NCI-H2196 (cell line): Measurements from ENCODE around the gene TENT4B.
"Not testable (repeated sequence)": the region's sequence is repeated elsewhere in the genome, so short reads cannot be mapped to it uniquely, and the experiment has no call there.

Experiments used
- DNase-seq: peaks from one replicate; lab custom pipeline; 2025; ENCODE audit not compliant: unreplicated experiment; lab: John Stamatoyannopoulos, UW

Gene TENT4B

GRCh38 chr16:50152807-50153595 lies at the start of gene TENT4B:
Gene TENT4B, plus strand, starts transcription at chr16:50153306. Its CDS starts 316 bp downstream, at chr16:50153622.
- peak; percentile 53 for DNase-seq

GRCh38 chr16:50103764-50104163 lies 49.3 kb upstream of the TENT4B start:
- DNase-seq = no peak

- DNase-seq = no peak
Measured at GRCh38 chr16:50114357-50115129, 38.6 kb upstream of the TENT4B start.

DNA sequence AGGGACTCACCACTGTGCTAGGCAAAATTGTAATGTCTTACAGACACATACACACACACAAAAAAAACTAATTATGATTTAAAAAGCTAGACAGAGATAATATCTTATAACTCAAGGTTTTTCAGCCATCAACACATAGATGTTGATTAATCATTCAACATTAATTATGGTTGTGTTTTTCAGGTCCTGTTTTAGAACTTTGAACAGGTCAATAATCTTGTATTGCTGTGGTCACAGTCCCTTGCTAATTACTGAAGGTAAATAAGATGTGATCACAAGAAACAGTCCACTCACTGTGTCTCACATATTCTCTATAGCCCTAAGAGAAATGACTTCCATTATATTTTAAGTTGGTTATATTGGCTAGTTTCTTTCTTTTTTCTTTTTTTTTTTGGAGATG lies 32.4 kb upstream of the TENT4B start:
- no peak for DNase-seq

DNA sequence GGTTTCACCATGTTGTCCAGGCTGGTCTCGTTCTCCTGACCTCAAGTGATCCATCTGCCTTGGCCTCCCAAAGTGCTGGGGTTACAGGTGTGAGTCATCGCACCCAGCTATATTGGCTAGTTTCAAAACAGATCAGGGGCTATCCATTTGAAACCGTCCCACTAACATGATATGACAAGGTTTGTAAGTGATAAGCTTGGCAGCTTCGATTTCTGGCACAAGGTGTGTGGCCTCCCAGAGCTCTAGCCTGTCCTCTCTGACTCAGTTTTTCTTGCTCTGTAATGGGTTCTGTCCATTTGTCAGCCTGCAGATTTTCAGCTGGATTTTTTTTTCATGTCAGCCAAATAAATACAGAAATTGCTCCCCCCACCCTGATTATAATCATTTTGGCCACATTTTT lies 31.8 kb upstream of the TENT4B start:
- DNase-seq = no peak

GRCh38 chr16:50121721-50122445 lies 31.2 kb upstream of the TENT4B start:
- DNase-seq = peak; percentile 52

DNA sequence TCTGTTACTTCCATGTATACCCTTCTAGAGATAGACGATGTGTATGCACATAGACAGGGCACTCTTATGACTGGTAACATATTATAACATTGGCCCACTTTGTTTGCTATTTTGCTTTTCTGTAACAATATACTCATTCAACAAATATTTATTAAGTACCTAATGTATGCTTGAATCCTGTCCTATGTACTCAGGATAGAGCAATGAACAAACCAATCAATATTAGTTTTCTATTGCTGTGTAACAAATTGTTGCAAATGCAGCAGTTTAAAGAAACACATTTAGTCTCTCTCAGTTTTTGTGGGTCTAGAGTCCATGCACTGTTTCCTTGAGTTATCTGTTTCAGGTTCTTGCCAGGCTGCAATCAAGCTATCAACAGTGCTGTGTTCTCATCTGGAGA lies 29.7 kb upstream of the TENT4B start:
- DNase-seq = no peak

DNA sequence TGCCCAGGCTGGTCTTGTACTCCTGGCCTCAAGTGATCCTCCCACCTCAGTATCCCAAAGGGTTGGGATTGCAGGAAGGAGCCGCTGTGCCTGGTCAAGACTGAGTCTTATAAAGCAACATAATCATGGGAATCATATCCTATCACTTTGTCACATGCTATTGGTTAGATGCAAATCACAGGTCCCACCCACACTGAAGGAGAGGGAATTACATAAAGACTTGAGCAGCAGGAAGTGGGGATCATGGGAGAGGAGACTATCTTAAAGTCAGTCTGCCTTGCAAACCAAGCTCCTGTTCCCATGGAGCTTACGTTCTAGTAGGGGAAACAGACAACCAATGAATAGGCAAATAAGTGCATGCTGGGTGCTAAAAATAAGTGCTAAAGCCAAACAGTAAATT lies 28.3 kb upstream of the TENT4B start:
- DNase-seq = no peak

DNA sequence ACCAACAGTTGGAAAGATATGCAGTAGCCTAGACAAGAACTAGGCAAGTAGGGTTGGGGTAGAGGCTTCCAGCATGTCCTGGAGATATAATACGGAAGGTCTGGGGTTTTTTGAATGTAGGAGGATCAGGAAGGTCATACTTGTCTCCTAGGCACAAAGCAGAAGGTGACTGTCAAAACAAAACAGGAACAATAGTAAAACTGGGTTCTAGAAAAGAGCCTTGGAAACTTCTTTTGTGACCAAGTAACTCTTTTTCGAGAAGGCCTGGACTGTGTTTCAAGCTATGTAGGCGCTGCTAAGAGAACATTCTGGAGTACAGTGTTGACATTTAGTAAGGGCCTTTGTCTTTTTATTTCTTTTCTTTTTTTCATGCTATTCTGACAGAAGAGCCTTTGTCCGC lies 26.9 kb upstream of the TENT4B start:
- no peak for DNase-seq

DNA sequence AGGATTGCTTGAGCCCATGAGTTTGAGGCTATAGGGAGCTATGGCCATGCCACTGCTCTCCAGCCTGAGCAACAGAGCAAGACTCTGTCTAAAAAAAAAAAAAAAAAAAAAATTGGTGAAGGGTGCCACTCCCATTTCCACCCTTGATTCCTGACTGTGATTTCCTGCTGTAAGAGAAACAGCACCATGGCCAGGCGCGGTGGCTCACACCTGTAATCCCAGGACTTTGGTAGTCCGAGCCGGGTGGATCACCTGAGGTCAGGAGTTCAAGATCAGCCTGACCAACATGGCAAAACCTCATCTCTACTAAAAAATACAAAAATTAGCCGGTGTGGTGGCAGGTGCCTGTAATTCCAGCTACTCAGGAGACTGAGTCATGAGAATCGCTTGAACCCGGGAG lies 20.5 kb upstream of the TENT4B start:
- not testable (repeated sequence) for DNase-seq

GRCh38 chr16:50133214-50133613 lies 19.9 kb upstream of the TENT4B start:
- no peak for DNase-seq

- DNase-seq = no peak
Measured at GRCh38 chr16:50136399-50136798, 16.7 kb upstream of the TENT4B start.

DNA sequence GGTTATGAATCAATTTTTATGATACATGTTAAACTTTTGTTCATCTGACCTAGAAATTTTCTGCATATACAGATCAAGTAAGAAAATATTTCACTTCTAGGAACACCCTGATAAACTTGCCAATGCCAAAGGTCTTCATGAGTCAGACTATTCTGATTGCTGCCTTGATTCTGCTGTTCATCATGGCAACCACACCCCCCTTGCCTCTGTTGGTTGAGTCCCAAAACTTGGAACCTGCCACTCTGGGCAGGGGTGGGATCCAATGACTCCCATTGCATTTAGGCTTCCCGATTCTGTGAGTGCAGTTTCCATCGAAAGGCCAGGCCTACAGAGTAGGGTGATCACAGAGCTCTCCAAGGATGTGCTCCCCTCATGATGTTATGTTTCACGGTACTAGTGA lies 15.8 kb upstream of the TENT4B start:
- DNase-seq = no peak

DNA sequence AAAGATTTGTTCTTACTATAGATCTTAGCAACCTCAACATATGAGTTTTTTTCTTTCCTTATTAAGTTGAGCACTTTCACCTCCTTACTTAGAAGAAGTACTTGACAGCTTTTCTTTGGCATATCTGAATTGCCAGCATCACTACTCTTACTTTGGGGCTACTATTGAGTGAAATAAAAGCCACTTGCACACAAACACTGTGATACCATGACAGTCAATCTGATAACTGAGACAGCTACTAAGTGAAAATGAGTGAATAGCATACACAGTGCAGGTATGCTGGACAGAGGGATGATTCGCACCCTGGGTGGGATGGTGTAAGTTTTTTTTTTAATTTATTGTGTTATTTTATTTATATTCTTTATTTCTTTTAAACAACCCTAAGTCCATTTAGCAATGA lies 13.5 kb upstream of the TENT4B start:
- no peak for DNase-seq

DNA sequence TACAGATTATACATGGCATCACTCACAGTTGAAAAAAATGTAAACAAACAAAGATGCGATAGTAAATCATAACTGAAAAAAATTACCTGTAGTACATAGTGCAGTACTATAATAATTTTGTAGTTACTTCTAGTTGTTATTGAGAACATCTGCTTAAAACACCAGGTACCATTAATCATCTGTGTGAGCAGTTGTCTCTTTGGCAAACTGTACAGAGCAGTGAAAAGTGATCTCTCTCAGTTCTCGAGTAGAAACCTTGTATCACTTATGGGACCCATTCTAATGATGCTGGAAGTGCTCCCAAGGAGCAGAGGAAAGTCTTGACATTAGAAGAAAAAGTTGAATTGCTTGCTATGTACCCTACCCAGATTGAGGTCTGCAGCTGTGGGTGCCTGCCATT lies 8.9 kb upstream of the TENT4B start:
- no peak for DNase-seq

DNA sequence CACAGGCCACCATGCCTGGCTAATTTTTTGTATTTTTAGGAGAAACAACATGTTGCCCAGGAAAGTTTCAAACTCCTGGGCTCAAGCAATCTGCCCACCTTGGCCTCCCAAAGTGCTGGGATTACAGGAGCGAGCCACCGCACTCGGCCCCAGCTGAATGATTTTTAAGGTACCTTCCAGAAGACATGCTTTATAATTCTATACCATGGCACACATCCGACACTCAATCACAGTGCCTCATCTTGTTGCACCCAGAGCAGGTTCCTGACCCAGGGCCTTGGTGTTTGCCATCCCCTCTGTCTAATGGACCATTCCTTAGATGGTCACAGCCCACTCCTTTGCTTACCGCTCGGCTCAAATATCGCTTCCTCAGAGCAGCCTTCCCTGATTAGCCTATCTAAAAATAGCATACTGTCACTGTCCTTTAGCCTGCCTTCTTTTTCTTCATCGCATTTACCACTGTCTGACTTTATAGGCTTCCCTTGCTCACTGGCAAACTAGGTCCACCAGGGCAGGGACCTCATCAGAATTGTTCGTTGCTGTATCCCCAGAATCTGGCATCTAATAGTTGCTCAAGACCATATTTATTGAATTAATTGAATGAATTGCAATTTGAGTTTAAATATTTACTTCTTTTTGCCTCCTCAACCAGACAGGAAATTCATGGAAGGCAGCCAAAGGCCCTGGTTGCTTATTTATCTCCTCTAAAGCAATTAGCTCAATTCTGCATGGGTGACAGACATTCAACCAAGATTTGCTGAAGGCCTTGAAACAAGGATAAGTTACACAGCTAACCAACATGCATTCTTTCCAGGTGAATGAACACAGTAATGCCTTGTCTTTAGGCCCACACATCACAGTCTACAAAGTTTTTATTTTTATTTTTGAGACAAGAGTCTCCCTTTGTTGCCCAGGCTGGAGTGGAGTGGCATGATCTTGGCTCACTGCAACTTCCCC lies 6.3 kb upstream of the TENT4B start:
- DNase-seq = peak; percentile 2

DNA sequence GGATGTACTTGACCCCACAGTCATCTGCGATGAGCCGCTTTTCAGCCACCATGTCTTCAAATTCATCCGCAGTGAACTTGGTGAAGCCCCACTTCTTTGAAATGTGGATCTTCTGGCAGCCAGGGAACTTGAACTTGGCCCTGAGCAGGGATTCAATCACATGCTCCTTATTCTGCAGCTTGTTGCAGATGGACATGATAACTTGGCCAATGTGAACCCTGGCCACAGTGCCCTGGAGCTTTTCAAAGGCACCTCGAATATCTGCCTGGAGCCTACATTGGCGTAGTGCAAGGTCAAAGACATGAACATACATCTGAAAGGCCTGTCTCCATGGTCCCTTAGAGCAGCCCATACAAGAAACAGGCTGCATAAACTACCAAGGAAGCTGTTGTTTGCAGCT lies 1.8 kb upstream of the TENT4B start:
- DNase-seq = no peak

DNA sequence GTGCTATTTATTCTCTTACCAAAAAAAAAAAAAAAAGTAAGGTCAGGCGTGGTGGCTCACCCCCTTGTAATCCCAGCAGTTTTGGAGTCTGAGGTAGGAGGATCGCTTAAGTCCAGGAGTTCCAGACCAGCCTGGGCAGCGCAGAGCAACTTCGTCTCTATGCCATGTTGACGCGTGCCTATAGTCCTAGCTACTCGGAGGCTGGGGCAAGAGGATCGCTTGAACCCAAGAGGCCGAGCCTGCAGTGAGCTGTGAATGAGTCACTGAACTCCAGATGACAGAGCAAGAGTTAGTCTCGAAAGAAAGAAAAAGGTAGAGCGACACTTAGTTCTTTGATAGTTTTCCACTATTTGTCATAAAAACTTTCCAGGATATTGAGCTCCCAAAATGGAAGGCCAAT lies 1.4 kb upstream of the TENT4B start:
- no peak for DNase-seq

DNA sequence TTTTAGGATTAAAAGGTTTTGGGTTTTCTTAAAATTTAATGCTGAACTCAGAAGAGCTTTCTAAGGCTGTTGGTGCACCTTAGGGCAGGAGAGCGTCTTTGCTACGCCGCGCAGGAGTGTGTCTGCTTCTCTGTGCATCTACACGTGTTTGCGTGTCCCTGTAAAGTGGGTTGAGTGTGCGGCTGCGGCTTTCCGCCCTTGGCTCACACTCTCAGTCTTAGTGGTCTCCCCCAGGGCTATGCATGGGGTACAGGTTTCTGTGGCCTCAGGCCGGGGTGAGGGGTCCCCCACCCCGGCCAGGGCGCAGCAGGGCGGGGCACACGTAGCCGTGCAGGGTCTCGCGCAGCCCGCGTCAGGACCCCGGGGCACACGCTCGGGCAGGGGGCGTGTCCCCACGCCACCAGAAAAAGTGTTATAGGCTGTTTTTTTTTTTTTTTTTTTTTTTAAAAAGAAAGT lies 727 bp upstream of the TENT4B start:
- no peak for DNase-seq

GRCh38 chr16:50153596-50154419 lies 702 bp downstream of the TENT4B start:
- DNase-seq = no peak
